HG02885 (cell line): ENCODE measurements around the gene ACSL3.
"Not testable (repeated sequence)": the region's sequence is repeated elsewhere in the genome, so short reads cannot be mapped to it uniquely, and the experiment has no call there.

Experiments
- ATAC-seq: cut with Tn5 transposase; IDR thresholded peaks from one replicate; pipeline ENCODE4 v1.9.1; 2021; ENCODE audit warnings: mild to moderate bottlenecking; ENCODE audit not compliant: unreplicated experiment, poor library complexity

ACSL3 gene

GRCh38 chr2:222848862-222849261 lies 12.0 kb upstream of the ACSL3 start:
- ATAC-seq = no peak

GRCh38 chr2:222851956-222852617 lies 8.7 kb upstream of the ACSL3 start:
- no peak for ATAC-seq

- no peak for ATAC-seq
Measured at GRCh38 chr2:222854773-222855700, 5.8 kb upstream of the ACSL3 start.

- no peak for ATAC-seq
Measured at GRCh38 chr2:222859786-222860612, 837 bp upstream of the ACSL3 start.

- peak; percentile 32 for ATAC-seq
Measured at GRCh38 chr2:222861411-222862105, 722 bp downstream of the ACSL3 start.

- no peak for ATAC-seq
Measured at GRCh38 chr2:222862106-222862908, 1.5 kb downstream of the ACSL3 start.

GRCh38 chr2:222862909-222863544 lies 2.2 kb downstream of the ACSL3 start:
- ATAC-seq = no peak

- ATAC-seq = no peak
Measured at GRCh38 chr2:222864296-222864695, 3.5 kb downstream of the ACSL3 start.

GRCh38 chr2:222865301-222865700 lies 4.5 kb downstream of the ACSL3 start:
- ATAC-seq = no peak

GRCh38 chr2:222866358-222866960 lies 5.6 kb downstream of the ACSL3 start:
- ATAC-seq = no peak

- not testable (repeated sequence) for ATAC-seq
Measured at GRCh38 chr2:222868560-222869251, 7.9 kb downstream of the ACSL3 start.

GRCh38 chr2:222869252-222869560 lies 8.4 kb downstream of the ACSL3 start:
- ATAC-seq = no peak

GRCh38 chr2:222871291-222871690 lies 10.5 kb downstream of the ACSL3 start:
- ATAC-seq = no peak

- ATAC-seq = no peak
Measured at GRCh38 chr2:222872551-222872950, 11.7 kb downstream of the ACSL3 start.

- no peak for ATAC-seq
Measured at GRCh38 chr2:222875482-222875881, 14.6 kb downstream of the ACSL3 start.

GRCh38 chr2:222876947-222877346 lies 16.1 kb downstream of the ACSL3 start:
- no peak for ATAC-seq

- ATAC-seq = no peak
Measured at GRCh38 chr2:222877556-222878300, 16.9 kb downstream of the ACSL3 start.
